Trophoblast cell (in vitro differentiated cells and primary cell): ENCODE results near the gene ZNF267.
"Not testable (repeated sequence)": the region's sequence is repeated elsewhere in the genome, so short reads cannot be mapped to it uniquely, and the experiment has no call there.

ENCODE experiments used
- DNase-seq, 2 donors: peaks; one replicate each; pipeline ENCODE4 v3.0.0-alpha.2; 2016
- H2AFZ ChIP-seq: 2 replicates; pipeline ENCODE4 v1.6.1; 2013; ENCODE audit warnings: low read length, moderate library complexity, mild to moderate bottlenecking; ENCODE audit not compliant: insufficient read depth, poor library complexity
- H2AK5ac ChIP-seq: 2 replicates; pipeline ENCODE4 v1.6.1; 2013; ENCODE audit warnings: mild to moderate bottlenecking, low read length
- H2BK120ac ChIP-seq: 2 replicates; pipeline ENCODE4 v1.6.1; 2013; ENCODE audit warnings: low read length, mild to moderate bottlenecking, moderate library complexity; ENCODE audit not compliant: insufficient read depth, poor library complexity
- H2BK12ac ChIP-seq: 2 replicates; pipeline ENCODE4 v1.6.1; 2013; ENCODE audit warnings: mild to moderate bottlenecking, low read length, moderate library complexity
- H2BK5ac ChIP-seq: 2 replicates; pipeline ENCODE4 v1.6.1; 2013; ENCODE audit warnings: low read length, low read depth, moderate library complexity, mild to moderate bottlenecking; ENCODE audit not compliant: poor library complexity
- H3K14ac ChIP-seq: 2 replicates; pipeline ENCODE4 v1.6.1; 2013; ENCODE audit warnings: mild to moderate bottlenecking, low read length
- H3K18ac ChIP-seq: 2 replicates; pipeline ENCODE4 v1.6.1; 2013; ENCODE audit warnings: mild to moderate bottlenecking, low read length
- H3K23ac ChIP-seq: 2 replicates; pipeline ENCODE4 v1.6.1; 2013; ENCODE audit warnings: low read length
- H3K27ac ChIP-seq: 2 replicates; pipeline ENCODE4 v1.5.1; 2013; ENCODE audit warnings: low read depth, mild to moderate bottlenecking, inconsistent platforms, low read length, moderate library complexity
- H3K27me3 ChIP-seq: 2 replicates; pipeline ENCODE4 v1.6.1; 2013; ENCODE audit warnings: inconsistent platforms, mild to moderate bottlenecking, low read length, moderate library complexity; ENCODE audit not compliant: insufficient read depth
- H3K36me3 ChIP-seq, 2 experiments: 1 replicate in 1 of 2; 2 replicates in 1 of 2; pipeline ENCODE4 v1.6.1; 2013; ENCODE audit warnings: low read length in 2 of 2, mild to moderate bottlenecking in 2 of 2, moderate library complexity in 1 of 2; ENCODE audit not compliant: insufficient read depth in 2 of 2, control insufficient read depth in 1 of 2
- H3K4ac ChIP-seq: 2 replicates; pipeline ENCODE4 v1.6.1; 2013; ENCODE audit warnings: low read depth, mild to moderate bottlenecking, low read length, moderate library complexity
- H3K4me1 ChIP-seq, 2 experiments: 1 replicate in 1 of 2; 2 replicates in 1 of 2; pipeline ENCODE4 v1.6.1; 2013; ENCODE audit warnings: low read length in 2 of 2, mild to moderate bottlenecking in 2 of 2, moderate library complexity in 1 of 2; ENCODE audit not compliant: insufficient read depth in 2 of 2, control insufficient read depth in 1 of 2
- H3K4me2 ChIP-seq: 2 replicates; pipeline ENCODE4 v1.6.1; 2013; ENCODE audit warnings: inconsistent platforms, mild to moderate bottlenecking, low read length, moderate library complexity
- H3K4me3 ChIP-seq: 2 replicates; pipeline ENCODE4 v1.5.1; 2013; ENCODE audit warnings: mild to moderate bottlenecking, low read depth, low read length, inconsistent platforms
- H3K79me1 ChIP-seq: one replicate; pipeline ENCODE4 v1.6.1; 2013; ENCODE audit warnings: low read length
- H3K79me2 ChIP-seq: 2 replicates; pipeline ENCODE4 v1.6.1; 2013; ENCODE audit warnings: low read length, mild to moderate bottlenecking; ENCODE audit not compliant: control insufficient read depth, insufficient read depth, poor library complexity
- H3K9ac ChIP-seq: 2 replicates; pipeline ENCODE4 v1.6.1; 2013; ENCODE audit warnings: mild to moderate bottlenecking, low read length
- H3K9me3 ChIP-seq: 2 replicates; pipeline ENCODE4 v1.6.1; 2013; ENCODE audit warnings: low read depth, mild to moderate bottlenecking, control low read depth, inconsistent platforms, low read length; ENCODE audit not compliant: insufficient read depth
- H4K12ac ChIP-seq: 2 replicates; pipeline ENCODE4 v1.6.1; 2013; ENCODE audit warnings: low read depth, mild to moderate bottlenecking, low read length, moderate library complexity
- H4K8ac ChIP-seq: 2 replicates; pipeline ENCODE4 v1.6.1; 2013; ENCODE audit warnings: low read depth, mild to moderate bottlenecking, low read length, moderate library complexity
- H4K91ac ChIP-seq: one replicate; pipeline ENCODE4 v1.6.1; 2013; ENCODE audit warnings: low read depth, mild to moderate bottlenecking, low read length, moderate library complexity
- WGBS: extraction: QIAGEN DNeasy Blood & Tissue Kit; methylation state at CpG from one replicate; pipeline ENCODE4 v1.1.7; 2013; ENCODE audit warnings: missing lambda C conversion rate; ENCODE audit not compliant: insufficient read length, insufficient coverage; ENCODE audit errors: extremely low coverage; 5-methylcytosine and 5-hydroxymethylcytosine counted together

The ZNF267 gene

DNA sequence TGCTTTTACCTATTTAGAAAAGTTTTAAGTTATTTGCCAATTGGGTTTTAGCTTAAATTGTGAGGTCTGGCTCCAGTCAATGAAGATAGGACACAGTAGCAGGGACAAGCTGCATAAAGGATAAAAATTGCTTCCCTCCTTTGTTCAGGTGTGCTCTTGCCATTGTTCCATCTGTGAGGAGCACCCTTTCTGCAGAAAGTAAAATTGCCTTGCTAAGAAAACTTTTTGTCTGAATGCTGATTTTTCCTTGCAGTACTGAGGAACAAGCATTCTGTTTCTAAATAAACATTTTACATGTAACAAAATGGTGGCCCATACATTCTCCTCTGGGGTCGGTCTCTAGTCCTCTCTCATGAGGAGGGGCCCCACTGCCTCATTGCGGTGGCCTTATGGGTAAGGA, 25.0 kb upstream of the ZNF267 start:
- H3K14ac ChIP-seq, DNase-seq, H2AFZ ChIP-seq, H3K79me2 ChIP-seq, H2BK5ac ChIP-seq, H2BK12ac ChIP-seq, H3K18ac ChIP-seq, H3K9ac ChIP-seq, H3K79me1 ChIP-seq, H3K27me3 ChIP-seq, H2AK5ac ChIP-seq, H3K27ac ChIP-seq, H4K12ac ChIP-seq, H2BK120ac ChIP-seq, H3K4ac ChIP-seq, H3K36me3 ChIP-seq, H3K4me2 ChIP-seq, H3K23ac ChIP-seq, H3K4me3 ChIP-seq, H4K8ac ChIP-seq, H3K4me1 ChIP-seq, H4K91ac ChIP-seq: not testable (repeated sequence)
- peaks cover 25% of the 10 kb centered on the region for H3K9me3 ChIP-seq
- no CpG with 5 or more reads among the region's 2 CpGs for WGBS

- Histone ChIP-seq H3K27me3 (no peaks in the 10 kb centered on the region), H3K4me1 (no peaks in the 10 kb centered on the region), H3K4me3 (no peak overlapping the region), H4K8ac (no peak overlapping the region), H3K27ac (no peak overlapping the region), H3K79me1 (no peaks in the 10 kb centered on the region), H3K4ac (no peak overlapping the region), H3K9me3 (peaks cover 20% of the 10 kb centered on the region), H4K12ac (no peak overlapping the region), H3K14ac (no peak overlapping the region), H3K36me3 (peaks cover 0 to 2% of the 10 kb centered on the region in 2 experiments), H2AK5ac (no peak overlapping the region), H3K18ac (no peak overlapping the region), H3K4me2 (no peak overlapping the region), H3K9ac (no peak overlapping the region), H4K91ac (no peak overlapping the region), H3K23ac (no peak overlapping the region), H3K79me2 (no peaks in the 10 kb centered on the region), H2AFZ (no peak overlapping the region), H2BK120ac (no peak overlapping the region), H2BK5ac (no peak overlapping the region), H2BK12ac (no peak overlapping the region)
- no peak for DNase-seq
- WGBS, result no CpG with 5 or more reads among the region's 2 CpGs
These were observed 20.3 kb upstream of the ZNF267 start for GRCh38 chr16:31853291-31853690.

DNA sequence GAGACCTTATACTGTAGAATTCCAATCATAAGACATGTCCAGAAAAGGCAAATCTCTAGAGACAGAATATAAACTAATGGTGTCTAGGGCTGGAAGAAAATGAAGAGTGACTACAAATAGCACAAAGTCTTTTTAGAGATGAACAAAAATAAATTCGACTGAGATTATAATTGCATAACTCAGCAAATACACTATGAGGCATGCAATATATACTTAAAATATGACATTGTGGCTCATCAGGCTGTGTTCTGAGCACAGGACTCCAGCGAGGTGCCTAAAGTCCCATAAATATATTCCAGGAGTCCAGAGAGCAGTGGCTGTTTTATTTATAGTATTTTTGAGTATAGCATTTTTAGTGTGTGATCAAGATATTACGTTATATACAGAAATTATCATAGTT, 13.1 kb upstream of the ZNF267 start:
- no peak overlapping the region for H4K8ac ChIP-seq
- H3K4me3 ChIP-seq, result no peak overlapping the region
- H2AFZ ChIP-seq, result no peak overlapping the region
- DNase-seq, result no peak
- H3K9me3 ChIP-seq, result peaks cover 9% of the 10 kb centered on the region
- H4K12ac ChIP-seq, result no peak overlapping the region
- no peak overlapping the region for H3K4ac ChIP-seq
- no peaks in the 10 kb centered on the region for H3K4me1 ChIP-seq
- H3K27ac ChIP-seq, result no peak overlapping the region
- no peaks in the 10 kb centered on the region for H3K79me1 ChIP-seq
- no CpG with 5 or more reads among the region's 3 CpGs for whole genome bisulfite sequencing
- H2BK12ac ChIP-seq, result no peak overlapping the region
- no peaks in the 10 kb centered on the region for H3K27me3 ChIP-seq
- H3K18ac ChIP-seq, result no peak overlapping the region
- no peak overlapping the region for H3K14ac ChIP-seq
- no peak overlapping the region for H3K9ac ChIP-seq
- H3K23ac ChIP-seq, result no peak overlapping the region
- no peaks in the 10 kb centered on the region for H3K79me2 ChIP-seq
- no peak overlapping the region for H2BK5ac ChIP-seq
- no peak overlapping the region for H2AK5ac ChIP-seq
- H3K36me3 ChIP-seq, result no peaks in the 10 kb centered on the region
- no peak overlapping the region for H4K91ac ChIP-seq
- H2BK120ac ChIP-seq, result no peak overlapping the region
- H3K4me2 ChIP-seq, result no peak overlapping the region

DNA sequence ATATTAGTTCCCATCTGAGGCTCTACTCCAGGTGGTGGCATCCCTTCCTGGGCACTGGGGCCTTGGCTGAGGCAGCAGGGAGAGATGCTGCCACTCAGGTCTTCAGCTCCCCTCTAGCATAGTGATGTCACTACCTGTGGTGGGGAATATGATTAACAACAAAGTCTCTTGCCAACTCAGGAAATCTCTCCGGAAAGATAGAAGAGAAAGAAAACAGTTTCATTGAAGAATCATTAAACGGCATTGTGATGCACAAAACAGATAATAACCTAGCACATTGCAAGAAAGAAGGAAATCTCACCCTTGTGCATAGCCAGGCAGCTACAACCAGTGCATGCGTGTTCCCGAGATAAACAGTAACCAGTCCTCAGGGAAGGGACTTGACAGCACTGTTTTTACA, 12.2 kb upstream of the ZNF267 start:
- H4K12ac ChIP-seq, result no peak overlapping the region
- no peak overlapping the region for H2AFZ ChIP-seq
- no peak for DNase-seq
- H3K27ac ChIP-seq, result no peak overlapping the region
- H3K79me1 ChIP-seq, result no peaks in the 10 kb centered on the region
- no peak overlapping the region for H4K8ac ChIP-seq
- no peak overlapping the region for H3K14ac ChIP-seq
- H2AK5ac ChIP-seq, result no peak overlapping the region
- no peak overlapping the region for H2BK12ac ChIP-seq
- H3K27me3 ChIP-seq, result no peaks in the 10 kb centered on the region
- no peak overlapping the region for H3K4ac ChIP-seq
- WGBS, result no CpG with 5 or more reads among the region's 4 CpGs
- H2BK5ac ChIP-seq, result no peak overlapping the region
- peaks cover 9% of the 10 kb centered on the region for H3K9me3 ChIP-seq
- no peak overlapping the region for H3K9ac ChIP-seq
- no peak overlapping the region for H2BK120ac ChIP-seq
- H3K4me3 ChIP-seq, result no peak overlapping the region
- no peak overlapping the region for H3K23ac ChIP-seq
- H3K18ac ChIP-seq, result no peak overlapping the region
- H3K4me2 ChIP-seq, result no peak overlapping the region
- no peaks in the 10 kb centered on the region for H3K79me2 ChIP-seq
- H3K36me3 ChIP-seq, result no peaks in the 10 kb centered on the region
- H4K91ac ChIP-seq, result no peak overlapping the region
- no peaks in the 10 kb centered on the region for H3K4me1 ChIP-seq
